T-helper 2 cell treated with Interferon-gamma antibody and Interleukin-4, amounts not matched to agents 100 ng/mL and 5 ng/mL, for 36 hours (primary cell): Measurements from ENCODE around the gene PPIL1. TPM values are rescaled to one million over a fixed set of nuclear protein-coding genes. Genes with fewer than 3 reads are reported as not detected.
"Not testable (repeated sequence)": the region's sequence is repeated elsewhere in the genome, so short reads cannot be mapped to it uniquely, and the experiment has no call there.

Experiments used
- intact Hi-C: fragments of 100-400 bp; cut with micrococcal nuclease; formaldehyde crosslinking; loops from one replicate; pipeline ENCODE4 v1.15.1; 2023
- total RNA-seq: library from RNA; stranded (reverse); gene quantifications from 2 replicates; pipeline ENCODE4 v1.2.3, GENCODE V29; 2022

PPIL1 gene
- total RNA-seq: 41.1 and 42.6 TPM in 2 replicates

DNA sequence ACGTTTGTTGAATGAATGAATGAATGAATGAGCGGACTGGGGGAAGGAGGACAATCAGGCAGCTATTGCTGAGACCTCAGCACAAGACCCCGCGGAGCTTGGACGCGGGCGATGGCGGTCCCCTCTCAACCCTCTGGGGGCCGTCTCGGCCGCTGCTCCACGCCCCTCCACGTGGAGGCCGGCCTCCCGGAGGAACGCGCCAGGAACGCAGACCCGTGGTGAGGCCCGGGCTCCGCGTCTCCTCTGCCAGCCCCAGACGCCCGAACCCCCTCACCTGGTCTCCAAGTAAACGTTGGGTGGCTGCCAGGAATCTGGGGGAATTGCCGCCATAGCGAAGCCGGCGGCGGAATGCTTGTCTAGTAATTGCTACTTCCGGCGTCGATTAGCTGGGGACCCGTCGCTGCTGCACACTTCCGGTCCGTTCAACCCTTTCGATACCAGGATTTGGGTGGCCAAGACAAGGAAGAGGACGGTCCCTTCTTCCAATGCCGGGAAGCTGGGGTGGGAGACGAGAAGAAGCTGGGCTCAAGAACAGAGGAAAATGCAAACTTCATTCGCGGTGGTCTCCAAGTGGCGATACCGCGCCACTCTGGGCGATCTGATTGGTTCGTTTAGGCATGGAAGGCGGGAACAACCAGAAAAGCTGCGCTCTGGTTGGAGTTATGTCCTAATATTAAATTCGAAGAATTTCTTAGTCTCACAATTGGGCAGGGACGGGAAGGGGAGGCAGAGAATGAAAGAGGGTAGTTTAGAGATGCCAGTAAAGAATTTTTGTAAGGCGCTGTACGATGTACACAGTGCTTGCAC lies at the start of gene PPIL1:
PPIL1 (minus strand) TSS at position 361 of the 807 bp plus-strand sequence; CDS start at position 330, 31 bp downstream.
- intact Hi-C loops: loop anchor here (1.0 to 10.0 kb wide), 5 partner anchors 11 to 293 kb away; partner anchors contain the start of genes C6orf89 and SRSF3

- intact Hi-C loops: no loop called here
Observed at GRCh38 chr6:36924131-36924530, 49.5 kb upstream of the PPIL1 start.

DNA sequence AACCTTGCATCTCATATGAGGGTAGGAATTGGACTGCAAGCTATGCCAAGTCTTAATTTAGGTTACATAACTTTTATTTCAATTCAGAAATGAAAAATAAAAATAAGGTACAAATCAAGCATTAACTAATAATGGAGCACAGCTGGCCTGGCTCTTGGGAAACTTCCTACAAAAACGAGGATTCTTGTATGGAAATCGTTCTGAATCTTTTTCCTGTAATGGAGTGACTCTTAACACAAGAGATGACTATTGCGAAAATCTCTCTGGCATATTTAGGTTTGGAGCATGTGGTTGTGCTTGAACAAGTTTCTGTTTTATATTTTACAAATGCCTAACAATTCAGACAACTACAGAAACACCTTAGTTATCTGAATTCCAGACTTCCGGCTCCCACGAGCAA lies 45.9 kb upstream of the PPIL1 start:
- intact Hi-C loops: no loop called here

- intact Hi-C loops: no loop called here
Observed at GRCh38 chr6:36920049-36920448, 45.4 kb upstream of the PPIL1 start.

- intact Hi-C loops: no loop called here
Observed at GRCh38 chr6:36917541-36918193, 43.1 kb upstream of the PPIL1 start.

- intact Hi-C loops: no loop called here
Observed at GRCh38 chr6:36916126-36916525, 41.5 kb upstream of the PPIL1 start.

- intact Hi-C loops: no loop called here
Observed at GRCh38 chr6:36915599-36915998, 41.0 kb upstream of the PPIL1 start.

DNA sequence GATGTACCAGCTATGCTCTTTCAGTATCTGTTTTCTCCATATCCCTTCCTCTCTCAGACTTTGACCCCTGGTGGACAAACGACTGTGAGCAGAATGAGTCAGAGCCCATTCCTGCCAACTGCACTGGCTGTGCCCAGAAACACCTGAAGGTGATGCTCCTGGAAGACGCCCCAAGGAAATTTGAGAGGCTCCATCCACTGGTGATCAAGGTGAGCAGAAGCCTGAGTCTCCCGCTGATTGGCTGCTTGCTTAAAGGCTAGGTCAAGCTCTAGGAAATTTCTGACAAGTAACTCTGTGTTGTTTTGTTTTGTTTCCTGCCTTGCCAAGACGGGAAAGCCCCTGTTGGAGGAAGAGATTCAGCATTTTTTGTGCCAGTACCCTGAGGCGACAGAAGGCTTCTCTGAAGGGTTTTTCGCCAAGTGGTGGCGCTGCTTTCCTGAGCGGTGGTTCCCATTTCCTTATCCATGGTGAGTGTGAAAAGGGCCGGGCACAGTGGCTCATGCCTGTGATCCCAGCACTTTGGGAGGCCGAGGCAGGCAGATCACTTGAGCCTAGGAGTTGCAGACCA lies 39.7 kb upstream of the PPIL1 start:
- intact Hi-C loops: loop anchor here (5.0 kb wide), 1 partner anchor 48 kb away; no protein-coding TSS in a partner anchor

DNA sequence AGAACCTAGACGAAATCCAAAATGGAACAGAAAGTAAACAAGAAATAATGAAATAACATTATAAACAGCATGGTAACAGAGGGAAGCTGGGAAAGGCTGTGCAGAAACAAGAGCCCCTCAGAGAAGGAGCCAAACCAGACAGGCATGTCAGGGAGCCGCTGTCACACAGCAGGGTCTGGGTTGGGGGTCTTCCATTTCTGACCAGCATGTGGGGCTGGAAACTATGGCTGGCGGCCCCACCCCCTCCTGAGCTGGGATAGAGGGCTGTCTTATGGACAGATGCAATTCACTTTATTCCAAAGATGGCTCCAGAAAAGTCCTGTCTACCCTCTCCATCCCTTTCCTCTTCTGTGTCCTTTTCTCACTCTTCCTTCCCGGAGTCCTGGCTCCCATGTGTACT lies 38.5 kb upstream of the PPIL1 start:
- intact Hi-C loops: loop anchor here (2.0 to 5.0 kb wide), 4 partner anchors 38 to 256 kb away; partner anchors contain the start of genes MTCH1 and PPIL1

GRCh38 chr6:36912586-36912985 lies 38.0 kb upstream of the PPIL1 start:
- intact Hi-C loops: loop anchor here (1.0 to 5.0 kb wide), 5 partner anchors 27 to 256 kb away; partner anchors contain the start of genes C6orf89, MTCH1 and PPIL1

DNA sequence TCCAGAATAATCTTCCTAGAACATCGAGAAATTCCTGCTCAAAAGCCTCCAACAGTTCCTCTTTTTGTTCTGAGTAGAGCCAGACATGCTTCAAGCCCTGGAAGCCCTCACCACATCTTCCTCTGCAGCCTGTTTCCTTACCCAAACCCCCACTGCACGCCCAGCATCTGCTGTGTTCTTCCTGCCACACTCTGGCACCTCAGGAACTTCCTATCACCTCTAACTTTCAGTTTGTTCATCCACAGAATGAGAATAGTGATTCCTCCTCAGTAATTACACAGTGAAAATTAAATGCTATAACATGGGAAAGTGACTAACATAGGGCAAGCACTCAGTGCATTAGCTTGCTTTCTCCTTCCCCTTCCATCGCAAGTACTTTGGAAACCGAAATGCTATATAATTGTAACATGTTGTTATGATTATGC lies 37.4 kb upstream of the PPIL1 start:
- intact Hi-C loops: loop anchor here (1.0 to 5.0 kb wide), 5 partner anchors 27 to 257 kb away; partner anchors contain the start of genes C6orf89, MTCH1 and PPIL1

- intact Hi-C loops: no loop called here
Observed at GRCh38 chr6:36908747-36909146, 34.1 kb upstream of the PPIL1 start.

GRCh38 chr6:36907781-36908180 lies 33.2 kb upstream of the PPIL1 start:
- intact Hi-C loops: no loop called here

DNA sequence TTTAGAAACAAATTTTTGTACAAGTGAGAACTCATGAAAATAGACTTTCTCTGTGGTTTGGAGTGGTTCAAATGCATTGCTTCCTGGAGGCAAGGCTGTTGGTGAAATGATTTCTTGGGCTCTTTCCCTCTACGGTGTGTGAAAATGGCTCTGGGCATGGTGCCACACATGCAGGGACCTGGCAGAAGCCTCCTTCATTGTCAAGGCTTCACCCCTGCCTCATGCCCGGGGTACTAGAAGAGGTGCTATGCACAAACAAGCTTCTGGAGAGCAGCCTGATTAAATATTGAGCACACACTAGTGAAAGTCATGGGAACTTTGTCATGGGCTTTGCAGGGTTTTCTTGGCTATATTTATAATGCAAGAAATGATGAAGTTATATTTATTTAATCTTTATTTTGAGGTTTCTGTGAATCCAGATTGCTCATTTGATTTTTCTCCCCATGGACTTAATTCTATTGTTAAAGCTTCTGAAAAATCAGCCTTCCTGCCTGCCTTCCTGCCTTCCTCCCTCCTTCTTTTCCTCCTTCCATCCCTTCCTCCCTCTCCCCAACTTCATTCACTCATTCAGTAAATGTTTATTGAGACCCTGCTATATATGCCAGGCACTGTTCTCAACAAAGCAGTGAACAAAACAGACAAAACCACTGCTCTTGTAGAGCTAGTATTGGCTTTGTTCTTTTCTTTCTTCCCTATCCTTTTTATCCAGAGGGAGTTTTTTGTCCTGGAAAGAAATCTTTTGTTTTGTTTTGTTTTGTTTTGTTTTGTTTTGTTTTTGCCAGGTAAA lies 32.1 kb upstream of the PPIL1 start:
- intact Hi-C loops: no loop called here

GRCh38 chr6:36904851-36905393 lies 30.3 kb upstream of the PPIL1 start:
- intact Hi-C loops: no loop called here

DNA sequence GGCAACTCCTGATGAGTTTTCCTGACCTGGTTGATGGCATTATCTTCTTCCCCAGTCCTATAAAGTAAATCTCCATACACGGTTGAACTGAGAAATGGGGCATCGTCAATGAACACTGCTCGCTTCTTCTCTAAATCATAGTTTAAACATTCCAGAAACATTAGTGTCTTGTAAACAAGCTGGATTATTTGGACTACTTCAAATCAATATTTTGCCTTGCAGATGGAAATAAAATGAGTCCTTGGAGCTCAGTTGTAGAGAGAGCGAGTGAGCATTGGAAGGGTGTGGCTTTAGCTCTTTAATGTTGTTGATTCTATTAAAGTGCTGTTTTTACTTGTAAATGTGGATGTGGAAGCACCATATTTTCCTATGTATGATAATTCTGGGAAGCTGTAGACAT lies 29.5 kb upstream of the PPIL1 start:
- intact Hi-C loops: no loop called here

DNA sequence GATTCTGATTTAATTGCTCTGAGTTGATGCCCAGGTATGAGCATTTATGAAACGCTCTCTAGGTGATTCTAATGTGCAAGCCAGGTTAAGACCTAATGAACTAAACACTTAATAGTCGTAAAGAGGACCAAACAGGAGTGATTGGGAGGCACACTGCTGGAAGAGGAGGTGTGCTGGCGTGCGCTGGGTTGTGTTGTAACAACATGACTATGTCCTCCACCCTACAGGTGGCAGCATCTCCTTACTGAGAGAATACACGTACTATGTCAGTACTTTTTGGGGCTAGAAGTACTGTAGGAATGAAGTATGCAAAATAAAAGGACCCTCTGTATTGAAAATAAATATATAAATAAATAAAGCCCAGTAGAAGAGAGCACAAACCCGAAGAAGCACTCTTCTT lies 23.0 kb upstream of the PPIL1 start:
- intact Hi-C loops: loop anchor here (1.0 kb wide), 1 partner anchor 121 kb away; no protein-coding TSS in a partner anchor

DNA sequence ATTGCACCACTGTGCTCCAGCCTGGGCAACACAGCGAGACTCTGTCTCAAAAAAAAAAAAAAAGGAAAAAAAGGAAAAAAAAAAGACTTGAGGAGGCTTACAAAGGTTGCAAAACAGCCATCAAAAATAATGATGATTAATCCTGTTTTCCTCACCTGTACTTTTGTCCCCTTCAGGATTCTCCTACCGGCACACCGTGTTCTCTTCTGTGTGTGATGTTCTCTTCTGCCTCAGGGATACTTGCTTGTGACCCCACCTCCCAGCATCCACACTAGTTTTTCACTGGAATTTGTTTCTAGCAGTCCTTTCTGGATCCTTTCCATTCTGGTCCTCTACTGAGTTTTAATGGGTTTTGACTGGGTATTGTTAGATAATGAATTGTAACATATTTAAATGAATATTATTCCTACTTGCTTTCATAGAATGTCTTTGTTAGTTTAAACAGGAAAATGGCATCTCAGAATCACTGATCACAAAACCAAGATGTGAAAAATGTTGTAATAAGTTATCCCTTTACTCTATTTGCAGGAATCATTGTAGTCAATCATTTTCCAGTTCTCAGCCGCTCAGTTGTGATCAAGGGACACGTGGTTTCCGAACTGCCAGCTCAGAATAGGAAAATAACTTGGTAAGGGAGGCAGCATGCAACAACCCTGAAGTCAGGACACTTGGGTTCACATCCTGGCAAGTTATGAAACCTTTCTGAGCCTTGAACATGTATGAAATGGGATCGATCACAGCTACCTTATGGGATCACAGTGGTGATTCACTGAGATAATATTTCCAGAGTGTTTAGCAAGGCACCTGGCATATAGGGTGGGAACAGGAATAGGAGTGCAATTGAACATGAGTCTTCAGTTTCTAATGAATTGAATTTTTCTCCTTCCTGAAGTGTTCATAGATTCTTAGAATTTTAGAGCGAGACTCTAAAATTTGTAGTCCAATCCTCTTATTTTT lies 19.7 kb upstream of the PPIL1 start:
- intact Hi-C loops: no loop called here

- intact Hi-C loops: not testable (repeated sequence)
Observed at GRCh38 chr6:36891153-36891552, 16.6 kb upstream of the PPIL1 start.
